CD14-positive monocyte (primary cell): ENCODE data around the gene SNAPC2. TPM values are rescaled to one million over a fixed set of nuclear protein-coding genes. Genes with fewer than 3 reads are reported as not detected.
A peak's percentile ranks its signal among the peaks of the same experiment; 100 is the strongest.

Experiments
- DNase-seq, 3 donors: peaks; one replicate each; pipeline ENCODE4 v3.0.0-alpha.2; 2011 to 2022
- H2AFZ ChIP-seq: 2 replicates; pipeline ENCODE4 v1.6.0; 2012; ENCODE audit warnings: mild to moderate bottlenecking, low read depth, low read length, inconsistent platforms; ENCODE audit not compliant: insufficient read depth, poor library complexity, severe bottlenecking
- H3K27ac ChIP-seq, 2 donors: 1 replicate in 1 of 2; 2 replicates in 1 of 2; pipeline ENCODE4 v1.5.1; 2012 to 2013; ENCODE audit warnings: low read length in 2 of 2, control low read depth in 1 of 2, inconsistent platforms in 1 of 2, low read depth in 1 of 2, mild to moderate bottlenecking in 1 of 2
- H3K27me3 ChIP-seq, 2 donors: one replicate each; pipeline versions ENCODE4 v1.6.0 to v1.6.1; 2011 to 2013; ENCODE audit warnings: low read length in 2 of 2; ENCODE audit not compliant: control insufficient read depth in 2 of 2, insufficient read depth in 2 of 2
- H3K36me3 ChIP-seq, 2 donors: replicated peaks in 1 of 2; 1 replicate in 1 of 2; 2 replicates in 1 of 2; pipeline versions ENCODE4 v1.5.1 to v1.6.1; 2012 to 2013; ENCODE audit warnings: low read length in 2 of 2, control low read depth in 1 of 2, inconsistent platforms in 1 of 2, mild to moderate bottlenecking in 1 of 2; ENCODE audit not compliant: insufficient read depth in 2 of 2, control insufficient read depth in 1 of 2
- H3K4me1 ChIP-seq, 2 donors: 1 replicate in 1 of 2; 2 replicates in 1 of 2; pipeline versions ENCODE4 v1.5.1 to v1.6.1; 2012 to 2013; ENCODE audit warnings: low read length in 2 of 2, control low read depth in 1 of 2, inconsistent platforms in 1 of 2, mild to moderate bottlenecking in 1 of 2, moderate library complexity in 1 of 2; ENCODE audit not compliant: insufficient read depth in 2 of 2, control insufficient read depth in 1 of 2
- H3K4me2 ChIP-seq: replicated peaks from 2 replicates; pipeline ENCODE3; 2012; ENCODE audit warnings: low read length, moderate library complexity, mild to moderate bottlenecking; ENCODE audit not compliant: poor library complexity, severe bottlenecking; ENCODE audit errors: extremely low read depth
- H3K4me3 ChIP-seq, 3 experiments: fragments of 200-600 bp in 1 of 3; sonication (generic) in 1 of 3; replicated peaks in 1 of 3; 1 replicate in 2 of 3; 2 replicates in 1 of 3; pipeline ENCODE4 v1.5.1; 2011 to 2013; ENCODE audit warnings: low read length in 3 of 3, mild to moderate bottlenecking in 3 of 3, control low read depth in 2 of 3, low read depth in 2 of 3, inconsistent platforms in 1 of 3, moderate library complexity in 1 of 3
- H3K79me2 ChIP-seq: 2 replicates; pipeline ENCODE4 v1.6.0; 2012; ENCODE audit warnings: mild to moderate bottlenecking, control low read depth, inconsistent platforms, low read length, moderate library complexity; ENCODE audit not compliant: insufficient read depth
- H3K9ac ChIP-seq: 2 replicates; pipeline ENCODE4 v1.6.0; 2017; ENCODE audit warnings: low read length, mild to moderate bottlenecking; ENCODE audit not compliant: insufficient read depth, poor library complexity, severe bottlenecking
- H3K9me3 ChIP-seq, 2 donors: replicated peaks in 1 of 2; 1 replicate in 1 of 2; 2 replicates in 1 of 2; pipeline versions ENCODE4 v1.5.1 to v1.6.1; 2012 to 2013; ENCODE audit warnings: low read length in 2 of 2, control low read depth in 1 of 2; ENCODE audit not compliant: control insufficient read depth in 1 of 2, insufficient read depth in 1 of 2
- H4K20me1 ChIP-seq: 2 replicates; pipeline ENCODE4 v1.6.0; 2012; ENCODE audit warnings: mild to moderate bottlenecking, low read length, control low read depth, moderate library complexity; ENCODE audit not compliant: insufficient read depth
- H3K27ac Mint-ChIP-seq, 7 donors: one replicate each; pipeline ENCODE4 v1.8.0; 2020; ENCODE audit warnings: mild to moderate bottlenecking in 7 of 7, mixed read lengths in 7 of 7, moderate library complexity in 6 of 7, inconsistent platforms in 2 of 7
- H3K27me3 Mint-ChIP-seq, 3 donors: one replicate each; pipeline ENCODE4 v1.8.0; 2021 to 2022; ENCODE audit warnings: low read depth in 3 of 3, mild to moderate bottlenecking in 3 of 3, mixed read lengths in 3 of 3, moderate library complexity in 3 of 3, inconsistent platforms in 1 of 3
- H3K36me3 Mint-ChIP-seq, 2 donors: one replicate each; pipeline ENCODE4 v1.8.0; 2020; ENCODE audit warnings: mixed read lengths in 2 of 2, inconsistent platforms in 1 of 2, mild to moderate bottlenecking in 1 of 2
- H3K4me1 Mint-ChIP-seq: one replicate; pipeline ENCODE4 v1.8.0; 2020; ENCODE audit warnings: mild to moderate bottlenecking, mixed read lengths
- H3K4me3 Mint-ChIP-seq, 2 donors: one replicate each; pipeline ENCODE4 v1.8.0; 2020; ENCODE audit warnings: mild to moderate bottlenecking in 2 of 2, mixed read lengths in 2 of 2, moderate library complexity in 1 of 2
- H3K9me3 Mint-ChIP-seq, 7 donors: one replicate each; pipeline ENCODE4 v1.8.0; 2020 to 2022; ENCODE audit warnings: mixed read lengths in 7 of 7, mild to moderate bottlenecking in 6 of 7, moderate library complexity in 6 of 7, inconsistent platforms in 2 of 7
- WGBS: methylation state at CpG from one replicate; pipeline ENCODE4 v1.1.5; 2013; ENCODE audit warnings: missing lambda C conversion rate; ENCODE audit not compliant: insufficient coverage; 5-methylcytosine and 5-hydroxymethylcytosine counted together
- intact Hi-C, 2 donors: fragments of 100-400 bp; cut with micrococcal nuclease; formaldehyde crosslinking; loops; one replicate each; pipeline versions ENCODE4 v1.15.0 to v1.15.1; 2023
- polyA plus RNA-seq, 3 donors: library from polyadenylated mRNA; depleted of rRNA in 1 of 3; unstranded in 2 of 3; stranded (reverse) in 1 of 3; fragments of 300-500 nt in 2 of 3; fragments of >200 nt in 1 of 3; fragmentation: Illumina TruSeq in 2 of 3; gene quantifications; 1 replicate in 2 of 3; 2 replicates in 1 of 3; pipeline ENCODE4 v1.2.3, GENCODE V29; 2012 to 2021
- TF ChIP-seq, protein P1 (sequence below): fragments of 200-600 bp; IDR thresholded peaks from one replicate; pipeline ENCODE4 v1.8.0; 2022; ENCODE audit warnings: antibody characterized with exemption, mild to moderate bottlenecking

The SNAPC2 gene
- polyA plus RNA-seq, 3 donors = 15.7 to 27.5 (median 18.3) TPM

GRCh38 chr19:7874897-7875273 lies 45.3 kb upstream of the SNAPC2 start:
- H3K4me2 ChIP-seq = no peak overlapping the region
- Mint-ChIP-seq H3K9me3 (peaks cover 3 to 37% (median 12%) of the 10 kb centered on the region in 7 donors), H3K27ac (no peak overlapping the region), H3K27me3 (peaks cover 46 to 64% (median 61%) of the 10 kb centered on the region in 3 donors), H3K4me3 (peak overlapping the region in 1 of 2 donors; percentile 72), H3K36me3 (peaks cover 0 to 4% of the 10 kb centered on the region in 2 donors), H3K4me1 (peaks cover 18% of the 10 kb centered on the region)
- intact Hi-C loops = loop anchor here in 1 of 2 donors (5.0 kb wide), 1 partner anchor 47 kb away; the partner anchor contains the start of gene SNAPC2
- H2AFZ ChIP-seq = no peak overlapping the region
- WGBS = 19% methylated on average over 8 of the region's 12 CpGs
- peaks cover 23 to 32% of the 10 kb centered on the region in 2 donors for H3K4me1 ChIP-seq
- TF ChIP-seq, protein P1, sequence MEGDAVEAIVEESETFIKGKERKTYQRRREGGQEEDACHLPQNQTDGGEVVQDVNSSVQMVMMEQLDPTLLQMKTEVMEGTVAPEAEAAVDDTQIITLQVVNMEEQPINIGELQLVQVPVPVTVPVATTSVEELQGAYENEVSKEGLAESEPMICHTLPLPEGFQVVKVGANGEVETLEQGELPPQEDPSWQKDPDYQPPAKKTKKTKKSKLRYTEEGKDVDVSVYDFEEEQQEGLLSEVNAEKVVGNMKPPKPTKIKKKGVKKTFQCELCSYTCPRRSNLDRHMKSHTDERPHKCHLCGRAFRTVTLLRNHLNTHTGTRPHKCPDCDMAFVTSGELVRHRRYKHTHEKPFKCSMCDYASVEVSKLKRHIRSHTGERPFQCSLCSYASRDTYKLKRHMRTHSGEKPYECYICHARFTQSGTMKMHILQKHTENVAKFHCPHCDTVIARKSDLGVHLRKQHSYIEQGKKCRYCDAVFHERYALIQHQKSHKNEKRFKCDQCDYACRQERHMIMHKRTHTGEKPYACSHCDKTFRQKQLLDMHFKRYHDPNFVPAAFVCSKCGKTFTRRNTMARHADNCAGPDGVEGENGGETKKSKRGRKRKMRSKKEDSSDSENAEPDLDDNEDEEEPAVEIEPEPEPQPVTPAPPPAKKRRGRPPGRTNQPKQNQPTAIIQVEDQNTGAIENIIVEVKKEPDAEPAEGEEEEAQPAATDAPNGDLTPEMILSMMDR = no peak
- H3K9ac ChIP-seq = no peak overlapping the region
- no peak for DNase-seq
- H3K27ac ChIP-seq = no peak overlapping the region
- peaks cover 3 to 14% of the 10 kb centered on the region in 2 donors for H3K9me3 ChIP-seq
- H4K20me1 ChIP-seq = no peaks in the 10 kb centered on the region
- H3K79me2 ChIP-seq = no peaks in the 10 kb centered on the region
- no peaks in the 10 kb centered on the region for H3K36me3 ChIP-seq
- H3K27me3 ChIP-seq = peaks cover 23 to 43% of the 10 kb centered on the region in 2 donors
- no peak overlapping the region for H3K4me3 ChIP-seq

GRCh38 chr19:7877249-7877836 lies 42.8 kb upstream of the SNAPC2 start:
- TF ChIP-seq, protein P1 = no peak
- Histone ChIP-seq H3K27ac (no peak overlapping the region), H3K9me3 (peaks cover 6 to 14% of the 10 kb centered on the region in 2 donors), H3K9ac (no peak overlapping the region), H3K27me3 (peaks cover 23 to 39% of the 10 kb centered on the region in 2 donors), H3K4me3 (no peak overlapping the region), H3K79me2 (no peaks in the 10 kb centered on the region), H4K20me1 (no peaks in the 10 kb centered on the region), H3K4me2 (no peak overlapping the region), H3K36me3 (no peaks in the 10 kb centered on the region), H2AFZ (no peak overlapping the region), H3K4me1 (peaks cover under 1 to 8% of the 10 kb centered on the region in 2 donors)
- Mint-ChIP-seq H3K4me3 (no peak overlapping the region), H3K4me1 (peaks cover 2% of the 10 kb centered on the region), H3K27ac (no peak overlapping the region), H3K27me3 (peaks cover 37 to 53% (median 51%) of the 10 kb centered on the region in 3 donors), H3K36me3 (peaks cover 0 to 4% of the 10 kb centered on the region in 2 donors), H3K9me3 (peaks cover 2 to 27% (median 13%) of the 10 kb centered on the region in 7 donors)
- WGBS = 97% methylated on average over 3 of the region's 6 CpGs
- intact Hi-C loops = no loop called here
- DNase-seq = no peak
